Duodenal mucosa (tissue), 2 donors: ENCODE data around the gene SH2D3C.

Experiments
- H3K27ac ChIP-seq: one replicate; pipeline ENCODE4 v1.7.0; 2013; ENCODE audit warnings: low read depth, low read length
- H3K27me3 ChIP-seq, 2 donors: one replicate each; pipeline ENCODE4 v1.7.0; 2013; ENCODE audit warnings: low read length in 2 of 2, control low read depth in 1 of 2; ENCODE audit not compliant: insufficient read depth in 2 of 2, control insufficient read depth in 1 of 2
- H3K36me3 ChIP-seq, 2 donors: one replicate each; pipeline ENCODE4 v1.7.0; 2013; ENCODE audit warnings: low read length in 2 of 2, control low read depth in 1 of 2; ENCODE audit not compliant: insufficient read depth in 2 of 2, control insufficient read depth in 1 of 2
- H3K4me1 ChIP-seq, 2 donors: one replicate each; pipeline ENCODE4 v1.7.0; 2013; ENCODE audit warnings: low read length in 2 of 2, control low read depth in 1 of 2; ENCODE audit not compliant: insufficient read depth in 2 of 2, control insufficient read depth in 1 of 2
- H3K4me3 ChIP-seq, 2 donors: one replicate each; pipeline ENCODE4 v1.7.0; 2013; ENCODE audit warnings: low read length in 2 of 2, low read depth in 1 of 2
- H3K9ac ChIP-seq, 2 donors: one replicate each; pipeline ENCODE4 v1.7.0; 2013; ENCODE audit warnings: low read length in 2 of 2, low read depth in 1 of 2
- H3K9me3 ChIP-seq, 2 donors: one replicate each; pipeline ENCODE4 v1.7.0; 2013; ENCODE audit warnings: low read length in 2 of 2, control low read depth in 1 of 2; ENCODE audit not compliant: control insufficient read depth in 1 of 2

The SH2D3C gene

DNA sequence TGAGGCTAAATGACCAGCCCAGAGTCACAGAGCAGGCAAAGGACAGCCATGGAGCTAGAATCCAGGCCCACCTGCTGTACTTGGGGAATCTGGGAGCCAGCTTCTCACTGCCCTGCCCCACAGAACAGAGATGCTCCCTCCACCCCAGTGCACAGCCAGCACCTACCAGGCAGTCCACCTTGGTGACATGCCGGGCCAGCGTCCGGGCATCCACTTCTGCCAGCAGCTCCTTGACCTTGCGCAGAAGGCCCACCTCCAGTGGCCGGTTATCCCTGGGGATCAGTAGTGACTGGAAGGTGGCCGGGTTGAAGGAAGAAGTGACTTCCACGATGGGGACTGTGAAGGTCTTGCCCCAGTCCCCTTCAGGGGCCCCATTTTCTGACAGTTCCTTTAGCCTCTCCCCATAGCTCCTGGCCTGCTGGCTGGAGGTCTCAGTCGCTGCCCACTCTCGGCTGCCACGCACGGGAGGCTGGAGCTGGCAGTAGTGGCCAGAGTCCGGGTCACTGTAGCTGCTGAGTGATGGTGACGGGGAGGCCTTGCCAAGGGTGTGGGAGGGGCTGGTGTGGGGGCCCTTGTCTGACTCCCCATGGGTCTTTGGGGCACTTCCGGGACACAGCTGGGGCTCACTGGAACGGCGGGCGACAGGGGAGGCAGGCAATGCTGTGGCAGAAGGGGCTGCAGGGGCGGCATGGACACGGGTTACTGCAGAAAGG, 33.9 kb downstream of the SH2D3C start:
- H3K9ac ChIP-seq, result no peak overlapping the region
- H3K4me1 ChIP-seq, result peaks cover 5 to 7% of the 10 kb centered on the region in 2 donors
- H3K27me3 ChIP-seq, result peaks cover 4 to 7% of the 10 kb centered on the region in 2 donors
- no peaks in the 10 kb centered on the region for H3K9me3 ChIP-seq
- peaks cover 4 to 26% of the 10 kb centered on the region in 2 donors for H3K36me3 ChIP-seq
- H3K4me3 ChIP-seq, result no peak overlapping the region
- H3K27ac ChIP-seq, result no peak overlapping the region

DNA sequence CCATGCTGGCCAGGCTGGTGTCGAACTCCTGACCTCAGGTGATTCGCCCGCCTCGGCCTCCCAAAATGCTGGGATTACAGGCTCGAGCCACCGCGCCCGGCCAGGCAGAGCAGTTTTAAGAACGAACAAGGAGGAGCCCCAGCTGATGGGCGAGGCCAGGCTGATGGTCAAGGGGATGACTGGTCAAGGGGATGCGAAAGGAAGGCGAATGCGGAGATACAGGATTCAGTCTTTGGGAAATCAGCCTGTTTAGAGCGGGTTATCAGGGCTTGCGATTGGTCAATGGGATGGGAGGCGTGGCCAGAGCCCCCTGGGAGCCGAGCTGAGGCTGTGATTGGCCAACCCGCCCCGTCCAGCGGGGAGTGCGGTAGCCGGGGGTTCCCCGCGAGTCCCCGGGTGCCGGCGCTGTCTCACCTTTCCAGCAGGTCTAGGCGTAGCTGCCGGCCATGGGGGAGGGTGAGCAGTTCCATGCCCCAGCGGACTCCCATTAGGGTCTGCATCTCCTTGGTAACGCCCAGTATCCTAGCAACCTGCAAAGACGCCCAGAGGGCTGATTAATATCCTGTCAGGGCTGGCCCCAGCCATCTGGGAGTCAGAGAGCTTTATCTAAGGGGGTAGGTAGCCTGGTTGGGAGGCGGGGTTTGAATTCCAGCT, 35.9 kb downstream of the SH2D3C start:
- Histone ChIP-seq H3K9me3 (no peaks in the 10 kb centered on the region), H3K4me1 (peaks cover 5 to 7% of the 10 kb centered on the region in 2 donors), H3K4me3 (no peak overlapping the region), H3K36me3 (peaks cover 0 to 15% of the 10 kb centered on the region in 2 donors), H3K27ac (no peak overlapping the region), H3K27me3 (peaks cover 4 to 7% of the 10 kb centered on the region in 2 donors), H3K9ac (no peak overlapping the region)

DNA sequence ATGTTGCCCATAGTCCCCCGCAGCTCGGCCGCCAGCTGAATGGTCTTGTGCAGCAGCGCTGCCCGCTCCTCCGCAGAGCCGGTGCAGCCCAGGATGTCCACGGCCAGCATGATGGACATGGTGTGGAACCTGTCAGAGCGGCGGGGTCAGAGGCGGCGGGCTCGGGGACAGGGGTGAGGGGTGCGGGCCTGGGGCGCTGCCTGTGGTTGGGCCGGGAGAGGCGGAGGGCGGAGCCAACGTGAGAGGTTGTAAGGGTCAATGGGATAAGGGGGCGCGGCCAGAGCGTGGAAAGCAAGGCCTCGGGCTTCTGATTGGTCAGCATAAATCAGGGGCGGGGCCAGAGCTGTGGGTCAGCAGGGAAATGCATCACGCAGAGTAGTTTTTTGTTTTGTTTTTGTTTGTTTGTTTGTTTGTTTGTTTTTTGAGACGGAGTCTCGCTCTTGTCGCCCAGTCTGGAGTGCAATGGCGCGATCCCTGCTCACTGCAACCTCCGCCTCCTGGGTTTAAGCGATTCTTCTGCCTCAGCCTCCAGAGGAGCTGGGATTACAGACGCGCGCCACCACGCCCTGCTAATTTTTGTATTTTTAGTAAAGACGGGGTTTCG, 36.5 kb downstream of the SH2D3C start:
- Histone ChIP-seq H3K4me1 (peaks cover 5 to 7% of the 10 kb centered on the region in 2 donors), H3K9ac (no peak overlapping the region), H3K9me3 (no peaks in the 10 kb centered on the region), H3K27ac (no peak overlapping the region), H3K36me3 (peaks cover 0 to 11% of the 10 kb centered on the region in 2 donors), H3K27me3 (peaks cover 4 to 7% of the 10 kb centered on the region in 2 donors), H3K4me3 (no peak overlapping the region)

DNA sequence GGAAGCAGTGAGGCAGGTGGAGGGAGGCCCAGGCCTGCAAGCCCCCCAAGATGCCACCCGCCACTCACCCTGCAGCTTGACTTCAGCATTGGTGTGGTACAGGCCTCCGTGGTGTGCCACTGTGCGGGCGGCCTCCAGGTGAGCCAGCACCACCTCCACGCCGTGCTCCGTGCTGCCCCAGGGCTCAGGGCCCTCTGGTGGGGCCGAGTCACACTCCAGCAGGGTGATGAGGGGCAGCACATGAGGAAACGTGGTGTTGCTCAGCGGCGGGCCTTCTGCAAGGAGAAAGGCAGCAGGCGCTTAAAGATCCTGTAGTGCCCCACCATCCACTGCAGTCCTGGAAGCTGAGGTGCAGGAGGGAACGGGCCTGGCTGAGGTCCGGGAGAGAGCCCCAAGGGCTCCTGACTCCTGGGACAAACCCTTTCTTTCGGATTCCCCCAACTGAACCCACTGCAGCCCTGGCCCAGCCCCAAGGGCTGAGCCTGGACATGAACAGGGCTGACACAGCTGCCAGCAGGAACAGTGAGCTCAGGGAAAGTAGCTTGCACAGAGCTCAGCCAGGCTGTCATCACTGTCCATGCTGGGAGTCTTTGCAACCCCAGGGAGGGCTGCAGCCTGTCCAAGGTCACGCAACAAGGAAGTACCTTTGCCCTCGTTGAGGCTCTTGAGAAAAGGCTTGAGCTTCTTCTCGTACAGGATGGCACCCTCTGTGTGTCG, 38.7 kb downstream of the SH2D3C start:
- Histone ChIP-seq H3K27me3 (peaks cover 4 to 7% of the 10 kb centered on the region in 2 donors), H3K4me1 (peaks cover 5 to 14% of the 10 kb centered on the region in 2 donors), H3K9ac (no peak overlapping the region), H3K9me3 (no peaks in the 10 kb centered on the region), H3K4me3 (no peak overlapping the region), H3K27ac (no peak overlapping the region), H3K36me3 (peaks cover 0 to 8% of the 10 kb centered on the region in 2 donors)

DNA sequence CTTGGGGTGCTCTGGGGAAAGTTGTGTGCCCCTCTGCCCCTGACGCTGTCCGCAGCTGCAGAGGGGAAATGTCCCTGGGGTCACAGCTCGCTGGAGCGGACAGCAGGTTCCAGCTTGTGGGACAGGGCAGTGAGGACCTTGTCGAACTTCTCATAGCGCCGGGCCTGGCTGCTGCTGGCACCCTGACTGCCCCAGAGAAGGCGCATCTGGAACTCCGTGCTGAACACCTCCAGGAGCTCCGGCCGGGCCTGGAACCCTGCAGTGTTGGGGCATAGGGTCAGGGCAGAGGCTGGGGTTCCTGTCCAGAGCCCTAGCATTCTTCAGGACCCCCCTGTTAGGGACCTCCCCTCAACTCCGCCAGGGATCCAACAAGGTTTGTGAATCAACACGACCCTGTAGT, 39.8 kb downstream of the SH2D3C start:
- H3K27ac ChIP-seq, result no peak overlapping the region
- H3K27me3 ChIP-seq, result peaks cover 4 to 7% of the 10 kb centered on the region in 2 donors
- H3K9me3 ChIP-seq, result no peaks in the 10 kb centered on the region
- H3K9ac ChIP-seq, result no peak overlapping the region
- H3K36me3 ChIP-seq, result peaks cover 0 to 8% of the 10 kb centered on the region in 2 donors
- H3K4me3 ChIP-seq, result no peak overlapping the region
- peaks cover 12 to 24% of the 10 kb centered on the region in 2 donors for H3K4me1 ChIP-seq

DNA sequence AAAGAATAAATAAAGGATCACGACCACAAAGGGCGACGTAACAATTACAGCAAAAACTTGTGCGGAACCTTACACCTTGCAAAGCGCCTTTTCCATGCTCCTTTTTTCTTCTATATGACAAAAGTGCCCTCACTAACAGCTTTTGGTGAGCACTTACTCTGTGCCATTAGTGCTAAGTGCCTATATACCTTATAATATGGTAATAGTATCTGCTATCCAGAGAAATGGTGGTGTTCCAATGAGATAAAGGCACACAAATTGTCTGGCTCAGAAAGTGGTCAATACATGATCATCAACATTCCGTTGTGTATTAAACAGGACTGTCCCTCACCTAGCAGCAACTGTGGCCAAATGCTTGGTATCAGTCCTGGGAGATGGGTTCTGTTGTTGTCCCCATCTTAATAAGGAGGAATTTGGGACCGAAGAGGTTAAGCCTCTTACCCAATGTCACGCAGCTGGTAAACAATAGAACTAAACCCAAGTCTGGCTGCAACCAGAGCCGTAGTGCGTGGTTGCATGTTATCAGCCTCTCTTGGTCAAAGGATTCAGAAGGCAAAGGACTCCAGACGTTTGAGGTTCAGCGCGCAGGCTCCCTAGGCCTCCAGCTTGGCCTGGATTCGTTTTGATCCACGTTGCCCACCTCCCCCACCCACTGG, 42.8 kb downstream of the SH2D3C start:
- peaks cover 0 to 16% of the 10 kb centered on the region in 2 donors for H3K36me3 ChIP-seq
- no peak overlapping the region for H3K27ac ChIP-seq
- no peaks in the 10 kb centered on the region for H3K9me3 ChIP-seq
- H3K4me3 ChIP-seq, result no peak overlapping the region
- H3K9ac ChIP-seq, result no peak overlapping the region
- no peaks in the 10 kb centered on the region for H3K27me3 ChIP-seq
- H3K4me1 ChIP-seq, result peaks cover 12 to 25% of the 10 kb centered on the region in 2 donors

DNA sequence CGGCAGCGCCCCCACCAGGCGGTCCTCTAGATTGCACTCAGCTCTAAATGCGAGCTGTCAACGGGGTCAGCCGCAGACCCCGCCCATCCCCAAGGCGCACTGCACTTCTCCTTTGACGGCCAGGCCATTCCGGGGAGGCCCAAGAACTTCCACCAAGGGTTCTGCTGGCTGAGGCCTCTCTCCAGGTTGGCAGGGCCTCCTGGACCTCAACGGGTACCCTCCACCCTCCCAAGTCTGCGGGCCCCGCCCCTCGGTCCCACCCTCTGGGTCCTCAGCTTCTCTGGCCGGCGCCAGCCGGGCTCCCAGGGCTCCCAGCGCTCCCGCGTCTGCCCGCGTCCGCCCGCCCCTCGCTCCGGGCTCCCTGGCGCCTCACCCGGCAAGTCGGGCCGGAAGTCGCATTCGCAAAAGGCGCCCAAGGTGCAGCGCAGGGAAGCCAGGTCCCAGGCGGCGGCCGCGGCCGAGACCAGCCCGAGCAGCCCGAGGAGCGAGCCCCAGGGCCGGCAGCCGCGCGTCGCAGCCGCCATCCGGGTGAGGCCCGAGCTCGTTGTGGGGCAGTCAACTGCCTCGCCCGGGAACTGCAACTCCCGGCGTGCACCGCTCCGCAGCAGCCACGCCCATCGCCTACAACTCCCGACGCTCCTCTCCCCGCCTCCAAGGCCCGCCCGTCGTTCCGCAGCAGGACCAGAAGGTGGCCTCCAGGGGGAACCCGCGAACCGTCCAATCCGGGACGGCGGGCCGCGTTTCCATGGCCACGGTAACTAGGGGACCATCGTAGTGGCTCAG, 43.5 kb downstream of the SH2D3C start, which contains the start of gene TOR2A:
TSS of gene TOR2A (minus strand) at position 548 of the 783 bp plus-strand sequence. CDS start at position 524, 24 bp downstream.
- peaks cover 7 to 18% of the 10 kb centered on the region in 2 donors for H3K4me1 ChIP-seq
- peak within 1 kb of the TSS; percentile 55 to 60 for H3K9ac ChIP-seq
- H3K4me3 ChIP-seq, result peak within 1 kb of the TSS; percentile 72 to 76
- peak within 1 kb of the TSS; percentile 92 for H3K27ac ChIP-seq
- peaks cover 0 to 12% of the 10 kb centered on the region in 2 donors for H3K36me3 ChIP-seq
- no peaks in the 10 kb centered on the region for H3K27me3 ChIP-seq
- H3K9me3 ChIP-seq, result no peaks in the 10 kb centered on the region

DNA sequence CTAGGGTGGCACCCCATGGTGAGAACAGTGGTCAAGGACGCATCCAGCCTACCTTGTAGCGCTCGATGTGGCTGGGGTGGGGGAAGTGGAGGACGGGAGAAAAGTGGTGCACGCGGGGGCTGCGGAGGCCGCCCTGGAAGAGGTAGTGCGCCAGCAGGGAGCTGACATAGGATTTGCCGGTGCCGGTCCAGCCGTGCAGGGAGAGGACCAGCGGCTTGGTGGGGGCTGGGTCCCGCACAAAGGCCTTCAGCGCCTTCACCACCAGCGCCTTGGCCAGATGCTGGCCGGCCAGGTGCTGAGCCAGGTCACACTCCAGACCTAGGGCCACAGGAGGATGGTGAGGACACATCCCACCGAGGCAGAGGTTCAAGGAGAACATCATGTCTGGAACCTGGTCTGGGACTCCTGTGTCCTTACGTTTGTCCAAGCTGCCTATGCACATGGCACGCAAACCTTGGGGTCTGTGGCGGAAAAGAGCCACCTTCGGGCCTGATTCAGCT, 44.2 kb downstream of the SH2D3C start:
- peak overlapping the region; percentile 55 to 60 for H3K9ac ChIP-seq
- peak overlapping the region; percentile 92 for H3K27ac ChIP-seq
- H3K4me3 ChIP-seq, result peak overlapping the region; percentile 72 to 76
- H3K4me1 ChIP-seq, result peaks cover 7 to 18% of the 10 kb centered on the region in 2 donors
- no peaks in the 10 kb centered on the region for H3K27me3 ChIP-seq
- H3K36me3 ChIP-seq, result peaks cover 0 to 8% of the 10 kb centered on the region in 2 donors
- no peaks in the 10 kb centered on the region for H3K9me3 ChIP-seq

DNA sequence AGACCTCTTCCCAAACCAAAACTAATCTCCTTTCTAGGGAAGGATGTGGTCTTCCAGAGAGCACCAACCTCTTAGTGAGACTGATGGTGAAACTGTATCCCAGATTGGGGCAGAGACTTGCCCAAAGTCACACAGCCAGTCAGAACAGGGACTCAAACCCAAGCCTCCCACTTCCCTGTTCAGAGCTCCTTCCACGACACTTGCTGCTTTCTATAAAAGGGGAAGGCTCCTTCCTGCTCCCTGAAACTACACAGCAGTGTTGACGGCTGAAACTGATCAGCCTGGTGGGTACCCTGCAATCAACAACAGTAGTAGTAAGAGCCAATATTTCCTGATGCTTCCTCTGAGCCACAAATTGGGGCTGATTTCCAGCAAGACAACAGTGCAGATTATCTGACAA, 44.9 kb downstream of the SH2D3C start:
- peaks cover 7 to 18% of the 10 kb centered on the region in 2 donors for H3K4me1 ChIP-seq
- no peak overlapping the region for H3K27ac ChIP-seq
- peak overlapping the region in 1 of 2 donors; percentile 18 for H3K9ac ChIP-seq
- H3K36me3 ChIP-seq, result peaks cover 0 to 8% of the 10 kb centered on the region in 2 donors
- H3K9me3 ChIP-seq, result no peaks in the 10 kb centered on the region
- H3K27me3 ChIP-seq, result no peaks in the 10 kb centered on the region
- peak overlapping the region in 1 of 2 donors; percentile 76 for H3K4me3 ChIP-seq
